PFSK-1 (cell line): ENCODE data around the gene NSL1.

ENCODE experiments used
- POLR2AphosphoS5 ChIP-seq: IDR thresholded peaks from 2 replicates; pipeline ENCODE4 v1.6.1; 2012; ENCODE audit warnings: low read depth, mild to moderate bottlenecking, control low read depth, low read length, moderate library complexity
- TAF1 ChIP-seq: IDR thresholded peaks from 2 replicates; pipeline ENCODE4 v1.6.1; 2012; ENCODE audit warnings: low read length, control low read depth, borderline replicate concordance; ENCODE audit not compliant: insufficient read depth

DNA sequence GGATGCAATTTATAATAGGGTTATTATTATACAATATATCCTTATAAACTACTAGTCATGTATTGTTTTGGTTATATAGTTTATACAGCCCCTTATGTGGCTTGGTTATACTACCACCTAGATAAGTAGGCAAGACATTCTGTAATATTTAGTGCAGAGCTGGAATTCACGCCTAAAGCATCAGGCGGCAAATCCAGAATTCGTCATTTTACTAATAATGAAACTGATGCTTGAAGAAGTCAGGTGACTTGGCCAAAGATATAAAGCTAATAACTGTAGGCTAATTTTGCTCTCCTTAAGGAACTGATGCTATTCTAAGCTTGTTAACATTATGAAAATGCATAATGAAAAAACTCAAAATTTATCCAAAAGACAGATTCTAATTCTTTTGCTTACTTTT lies 10.8 kb downstream of the NSL1 start:
- TF ChIP-seq TAF1 (no peak), POLR2AphosphoS5 (no peak)
